Neural cell (in vitro differentiated cells): ENCODE measurements around the gene GIMAP4. TPM values are rescaled to one million over a fixed set of nuclear protein-coding genes. Genes with fewer than 3 reads are reported as not detected.

ENCODE experiments used
- polyA plus RNA-seq: library from polyadenylated mRNA; depleted of rRNA; stranded (reverse); fragments of >200 nt; gene quantifications from 2 replicates; pipeline ENCODE4 v1.2.3, GENCODE V29; 2014

The GIMAP4 gene
- polyA plus RNA-seq, 1 donor from 2014 or later, result not detected

Other genes with a start within 250 kb of the GIMAP4 start
- gene LRRC61, start 244.0 kb upstream of the GIMAP4 start, polyA plus RNA-seq, result 1.2 and 5.0 TPM in 2 replicates
- not detected in 2 replicates for gene ACTR3C, start 243.8 kb upstream of the GIMAP4 start, polyA plus RNA-seq
- gene RARRES2, start 225.8 kb upstream of the GIMAP4 start, polyA plus RNA-seq, result 0.71 TPM in 1 of 2 replicates, not detected in the other
- 95.5 and 127 TPM in 2 replicates for gene REPIN1, start 198.6 kb upstream of the GIMAP4 start, polyA plus RNA-seq
- 16.8 and 24.9 TPM in 2 replicates for gene ZNF775, start 188.1 kb upstream of the GIMAP4 start, polyA plus RNA-seq
- gene GIMAP8, start 116.8 kb upstream of the GIMAP4 start, polyA plus RNA-seq, result not detected in 2 replicates
- gene GIMAP7, start 52.5 kb upstream of the GIMAP4 start, polyA plus RNA-seq, result not detected in 2 replicates
- gene GIMAP6, start 65.0 kb downstream of the GIMAP4 start, polyA plus RNA-seq, result not detected in 2 replicates
- not detected in 2 replicates for gene GIMAP2, start 118.3 kb downstream of the GIMAP4 start, polyA plus RNA-seq
- not detected in 2 replicates for gene GIMAP1, start 149.2 kb downstream of the GIMAP4 start, polyA plus RNA-seq
- gene GIMAP5, start 170.0 kb downstream of the GIMAP4 start, polyA plus RNA-seq, result not detected in 2 replicates
- gene TMEM176B, start 233.0 kb downstream of the GIMAP4 start, polyA plus RNA-seq, result 1.9 and 3.0 TPM in 2 replicates
- not detected in 2 replicates for gene TMEM176A, start 233.4 kb downstream of the GIMAP4 start, polyA plus RNA-seq